Measurements from ENCODE around the gene CHAF1B.

- TF ChIP-seq CTCF (IDR thresholded peaks at IDR 0.05) (no peak), POLR2A (IDR thresholded peaks at IDR 0.05) (no peak)
Observed at GRCh38 chr21:36456729-36457414, 71.7 kb downstream of the CHAF1B start.

All from prostate gland (tissue), 2 donors.